Stomach (tissue), 4 donors: ENCODE data around the gene F11R.

Experiments
- EP300 ChIP-seq: sonication (generic); formaldehyde crosslinking; IDR thresholded peaks from one replicate; pipeline ENCODE4 v1.6.1; 2017; ENCODE audit warnings: antibody characterized with exemption
- POLR2A ChIP-seq, 4 donors: fragments of 450-650 bp; IDR thresholded peaks; one replicate each; pipeline ENCODE4 v1.6.1; 2016; ENCODE audit warnings: antibody characterized with exemption in 4 of 4, control low read depth in 2 of 4, mild to moderate bottlenecking in 1 of 4, moderate library complexity in 1 of 4
- TF ChIP-seq, protein P1 (sequence below), 7 experiments: fragments of 450-650 bp in 4 of 7; fragments of 200-600 bp in 3 of 7; sonication (generic) in 3 of 7; IDR thresholded peaks; one replicate each; pipeline ENCODE4 v1.5.1; 2016 to 2019; ENCODE audit warnings: antibody characterized with exemption in 7 of 7, control low read depth in 2 of 7, mild to moderate bottlenecking in 1 of 7

DNA sequence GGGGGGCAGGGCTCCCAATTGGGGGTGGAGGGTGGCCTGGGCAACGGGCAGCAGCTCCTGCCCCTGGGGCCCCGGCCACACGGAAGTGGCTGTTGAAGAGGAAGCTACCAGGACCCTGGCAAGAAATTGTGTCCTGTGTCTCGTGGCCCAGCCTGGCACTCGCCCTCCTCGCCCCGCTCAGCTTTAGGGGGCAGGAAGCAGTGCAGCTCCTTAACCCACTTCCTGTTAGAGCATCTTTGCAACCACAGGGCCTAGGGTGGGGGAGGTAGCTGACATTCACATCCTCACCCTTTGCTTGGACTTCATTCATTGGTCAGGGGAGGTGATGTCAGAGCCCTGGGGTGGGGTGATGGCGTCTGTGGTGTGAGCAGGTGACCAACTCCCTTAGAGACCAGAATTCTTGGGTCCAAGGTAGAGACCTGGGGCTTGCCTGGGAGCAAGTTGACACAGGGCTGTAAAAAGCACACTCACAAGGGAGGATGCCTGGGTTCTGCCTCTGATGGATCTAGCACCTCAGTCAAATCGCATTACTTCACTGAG lies 48.8 kb upstream of the F11R start, which contains the start of gene ARHGAP30:
- TF ChIP-seq, protein P1, sequence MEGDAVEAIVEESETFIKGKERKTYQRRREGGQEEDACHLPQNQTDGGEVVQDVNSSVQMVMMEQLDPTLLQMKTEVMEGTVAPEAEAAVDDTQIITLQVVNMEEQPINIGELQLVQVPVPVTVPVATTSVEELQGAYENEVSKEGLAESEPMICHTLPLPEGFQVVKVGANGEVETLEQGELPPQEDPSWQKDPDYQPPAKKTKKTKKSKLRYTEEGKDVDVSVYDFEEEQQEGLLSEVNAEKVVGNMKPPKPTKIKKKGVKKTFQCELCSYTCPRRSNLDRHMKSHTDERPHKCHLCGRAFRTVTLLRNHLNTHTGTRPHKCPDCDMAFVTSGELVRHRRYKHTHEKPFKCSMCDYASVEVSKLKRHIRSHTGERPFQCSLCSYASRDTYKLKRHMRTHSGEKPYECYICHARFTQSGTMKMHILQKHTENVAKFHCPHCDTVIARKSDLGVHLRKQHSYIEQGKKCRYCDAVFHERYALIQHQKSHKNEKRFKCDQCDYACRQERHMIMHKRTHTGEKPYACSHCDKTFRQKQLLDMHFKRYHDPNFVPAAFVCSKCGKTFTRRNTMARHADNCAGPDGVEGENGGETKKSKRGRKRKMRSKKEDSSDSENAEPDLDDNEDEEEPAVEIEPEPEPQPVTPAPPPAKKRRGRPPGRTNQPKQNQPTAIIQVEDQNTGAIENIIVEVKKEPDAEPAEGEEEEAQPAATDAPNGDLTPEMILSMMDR (IDR thresholded peaks at IDR 0.05): no peak
- TF ChIP-seq EP300 (no peak), POLR2A (IDR thresholded peaks at IDR 0.05) (no peak)
